Immature natural killer cell (primary cell): ENCODE measurements around the gene MYOM1. TPM values are rescaled to one million over a fixed set of nuclear protein-coding genes. Genes with fewer than 3 reads are reported as not detected.

Experiments used
- polyA plus RNA-seq, 3 donors: library from polyadenylated mRNA; unstranded; fragments of 300-500 nt; fragmentation: Illumina TruSeq; gene quantifications; one replicate each; pipeline ENCODE4 v1.2.3, GENCODE V29; 2021

MYOM1 gene
- polyA plus RNA-seq, 3 donors from 2014 or later: 0.72 to 1.2 TPM; not detected in 1

Other genes starting within 250 kb of the MYOM1 start
- gene LPIN2, start 206.8 kb downstream of the MYOM1 start, polyA plus RNA-seq: 10 to 100 TPM; 17.3 to 80.1 (median 31.0) TPM
- 1,000 to 10,000 TPM; 2,810 to 4,711 (median 3,144) TPM for gene MYL12A, start 27.8 kb upstream of the MYOM1 start, polyA plus RNA-seq
- 1,000 to 10,000 TPM; 1,023 to 1,314 (median 1,183) TPM for gene MYL12B, start 42.2 kb upstream of the MYOM1 start, polyA plus RNA-seq
- 10 to 100 TPM; 16.0 to 31.7 (median 18.3) TPM for gene TGIF1, start 230.2 kb upstream of the MYOM1 start, polyA plus RNA-seq